Ovary (tissue), 3 donors: Measurements from ENCODE around the gene GNPTAB.

ENCODE experiments used
- POLR2A ChIP-seq: fragments of 450-650 bp; IDR thresholded peaks from one replicate; pipeline ENCODE4 v1.6.1; 2017; ENCODE audit warnings: antibody characterized with exemption, mild to moderate bottlenecking, moderate library complexity
- TF ChIP-seq, protein P1 (sequence below), 3 donors: fragments of 450-650 bp in 2 of 3; fragments of 200-600 bp in 1 of 3; IDR thresholded peaks; one replicate each; pipeline versions ENCODE4 v1.5.1 to v1.8.0; 2016 to 2022; ENCODE audit warnings: antibody characterized with exemption in 3 of 3, mild to moderate bottlenecking in 1 of 3
- donor health status: DM: no; HTN: no; CAD: no.

DNA sequence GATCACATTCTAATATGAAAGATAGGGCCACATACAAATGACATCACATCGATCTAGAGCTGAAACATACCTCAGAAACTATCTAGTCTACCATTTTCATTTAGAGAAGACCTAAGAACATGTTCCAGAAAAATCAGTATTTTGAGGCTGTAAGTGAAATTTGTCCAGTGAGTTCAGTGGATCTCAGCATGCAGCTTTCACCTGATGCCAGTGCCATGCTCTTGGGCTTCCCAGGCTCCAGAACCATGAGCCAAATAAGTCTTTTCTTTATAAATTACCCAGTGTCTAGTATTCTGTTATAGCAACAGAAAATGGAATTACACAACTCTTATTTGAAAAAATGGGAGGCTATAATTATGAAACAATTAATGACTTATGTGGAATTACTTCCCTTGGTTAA, 124.4 kb downstream of the GNPTAB start:
- TF ChIP-seq, protein P1, sequence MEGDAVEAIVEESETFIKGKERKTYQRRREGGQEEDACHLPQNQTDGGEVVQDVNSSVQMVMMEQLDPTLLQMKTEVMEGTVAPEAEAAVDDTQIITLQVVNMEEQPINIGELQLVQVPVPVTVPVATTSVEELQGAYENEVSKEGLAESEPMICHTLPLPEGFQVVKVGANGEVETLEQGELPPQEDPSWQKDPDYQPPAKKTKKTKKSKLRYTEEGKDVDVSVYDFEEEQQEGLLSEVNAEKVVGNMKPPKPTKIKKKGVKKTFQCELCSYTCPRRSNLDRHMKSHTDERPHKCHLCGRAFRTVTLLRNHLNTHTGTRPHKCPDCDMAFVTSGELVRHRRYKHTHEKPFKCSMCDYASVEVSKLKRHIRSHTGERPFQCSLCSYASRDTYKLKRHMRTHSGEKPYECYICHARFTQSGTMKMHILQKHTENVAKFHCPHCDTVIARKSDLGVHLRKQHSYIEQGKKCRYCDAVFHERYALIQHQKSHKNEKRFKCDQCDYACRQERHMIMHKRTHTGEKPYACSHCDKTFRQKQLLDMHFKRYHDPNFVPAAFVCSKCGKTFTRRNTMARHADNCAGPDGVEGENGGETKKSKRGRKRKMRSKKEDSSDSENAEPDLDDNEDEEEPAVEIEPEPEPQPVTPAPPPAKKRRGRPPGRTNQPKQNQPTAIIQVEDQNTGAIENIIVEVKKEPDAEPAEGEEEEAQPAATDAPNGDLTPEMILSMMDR (IDR thresholded peaks at IDR 0.05): no peak
- no peak for TF ChIP-seq POLR2A
